Measurements from ENCODE around the gene NPNT.

DNA sequence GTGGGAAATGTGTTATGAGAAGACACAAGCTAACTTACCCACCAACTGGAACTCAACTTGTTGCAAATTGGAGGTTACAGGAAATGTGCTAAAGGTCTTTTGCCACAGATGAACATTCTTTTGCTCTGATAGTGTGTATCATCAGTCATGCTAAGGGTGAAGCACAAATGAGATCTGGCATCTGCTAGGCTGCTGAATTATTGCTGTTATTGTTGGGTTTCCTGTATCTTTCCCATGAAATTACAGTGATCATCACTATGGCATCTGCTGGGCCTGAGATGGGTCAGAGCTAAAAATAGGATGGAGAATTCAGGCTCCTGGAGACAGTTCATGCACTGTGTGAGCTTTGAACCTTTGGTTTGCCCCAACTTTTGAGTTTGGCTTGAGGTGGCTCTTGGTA lies 124.5 kb downstream of the NPNT start:
- TF ChIP-seq MAX (IDR thresholded peaks at IDR 0.05; ENCODE audit: low read depth, low read length) = no peak
- TF ChIP-seq POLR2A (IDR thresholded peaks at IDR 0.05; ENCODE audit: extremely low read depth, insufficient read length) = no peak
- TF ChIP-seq, protein P1, sequence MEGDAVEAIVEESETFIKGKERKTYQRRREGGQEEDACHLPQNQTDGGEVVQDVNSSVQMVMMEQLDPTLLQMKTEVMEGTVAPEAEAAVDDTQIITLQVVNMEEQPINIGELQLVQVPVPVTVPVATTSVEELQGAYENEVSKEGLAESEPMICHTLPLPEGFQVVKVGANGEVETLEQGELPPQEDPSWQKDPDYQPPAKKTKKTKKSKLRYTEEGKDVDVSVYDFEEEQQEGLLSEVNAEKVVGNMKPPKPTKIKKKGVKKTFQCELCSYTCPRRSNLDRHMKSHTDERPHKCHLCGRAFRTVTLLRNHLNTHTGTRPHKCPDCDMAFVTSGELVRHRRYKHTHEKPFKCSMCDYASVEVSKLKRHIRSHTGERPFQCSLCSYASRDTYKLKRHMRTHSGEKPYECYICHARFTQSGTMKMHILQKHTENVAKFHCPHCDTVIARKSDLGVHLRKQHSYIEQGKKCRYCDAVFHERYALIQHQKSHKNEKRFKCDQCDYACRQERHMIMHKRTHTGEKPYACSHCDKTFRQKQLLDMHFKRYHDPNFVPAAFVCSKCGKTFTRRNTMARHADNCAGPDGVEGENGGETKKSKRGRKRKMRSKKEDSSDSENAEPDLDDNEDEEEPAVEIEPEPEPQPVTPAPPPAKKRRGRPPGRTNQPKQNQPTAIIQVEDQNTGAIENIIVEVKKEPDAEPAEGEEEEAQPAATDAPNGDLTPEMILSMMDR (IDR thresholded peaks at IDR 0.05; ENCODE audit: low read depth, low read length) = no peak

Data from NB4 (cell line).